Measurements from ENCODE around the gene CHST8. TPM values are rescaled to one million over a fixed set of nuclear protein-coding genes. Genes with fewer than 3 reads are reported as not detected.

The CHST8 gene
- total RNA-seq, 2 experiments from 2014 or later = not detected

DNA sequence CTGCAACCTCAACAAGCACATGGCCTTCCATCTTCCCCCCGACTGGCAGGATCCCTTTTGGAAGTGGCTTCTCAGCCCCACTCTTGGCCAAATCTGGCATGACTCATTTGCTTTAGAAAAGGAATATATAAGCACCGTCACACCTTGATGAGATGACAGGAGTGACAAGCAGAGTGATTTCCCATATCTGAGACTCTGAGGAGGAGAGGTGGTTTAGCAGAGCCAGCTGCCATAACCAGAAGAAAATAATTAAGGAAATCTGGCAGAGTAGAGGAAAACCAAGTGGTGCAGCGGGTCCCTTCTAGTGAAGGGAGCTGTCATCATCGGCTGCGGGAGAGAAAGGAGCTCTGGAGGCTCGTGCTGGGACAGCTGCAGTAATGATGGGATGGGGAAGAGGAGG is 147.5 kb downstream of the CHST8 start:
- Histone ChIP-seq H3K27ac (ENCODE audit: low read depth in 1 of 2, low read length in 2 of 2) (no peak overlapping the region), H3K4me3 (ENCODE audit: low read length) (no peak overlapping the region), H3K36me3 (ENCODE audit: insufficient read depth, low read length) (no peaks in the 10 kb centered on the region), H3K4me1 (ENCODE audit: insufficient read depth, low read length) (peaks cover 3% of the 10 kb centered on the region), H3K9me3 (ENCODE audit: control insufficient read depth in 1 of 2, insufficient read depth in 1 of 2, low read length in 2 of 2) (peaks cover 0 to 9% of the 10 kb centered on the region in 2 experiments), H3K27me3 (ENCODE audit: control insufficient read depth in 1 of 2, insufficient read depth in 2 of 2, low read length in 2 of 2) (peaks cover 0 to 6% of the 10 kb centered on the region in 2 experiments)
- no peaks in the 10 kb centered on the region for H3K9me3 Mint-ChIP-seq
- DNase-seq (no peak), ATAC-seq (ENCODE audit: poor library complexity) (no peak)
- H3K4me1 Mint-ChIP-seq (ENCODE audit: low read depth) = no peaks in the 10 kb centered on the region
- TF ChIP-seq, protein P1, sequence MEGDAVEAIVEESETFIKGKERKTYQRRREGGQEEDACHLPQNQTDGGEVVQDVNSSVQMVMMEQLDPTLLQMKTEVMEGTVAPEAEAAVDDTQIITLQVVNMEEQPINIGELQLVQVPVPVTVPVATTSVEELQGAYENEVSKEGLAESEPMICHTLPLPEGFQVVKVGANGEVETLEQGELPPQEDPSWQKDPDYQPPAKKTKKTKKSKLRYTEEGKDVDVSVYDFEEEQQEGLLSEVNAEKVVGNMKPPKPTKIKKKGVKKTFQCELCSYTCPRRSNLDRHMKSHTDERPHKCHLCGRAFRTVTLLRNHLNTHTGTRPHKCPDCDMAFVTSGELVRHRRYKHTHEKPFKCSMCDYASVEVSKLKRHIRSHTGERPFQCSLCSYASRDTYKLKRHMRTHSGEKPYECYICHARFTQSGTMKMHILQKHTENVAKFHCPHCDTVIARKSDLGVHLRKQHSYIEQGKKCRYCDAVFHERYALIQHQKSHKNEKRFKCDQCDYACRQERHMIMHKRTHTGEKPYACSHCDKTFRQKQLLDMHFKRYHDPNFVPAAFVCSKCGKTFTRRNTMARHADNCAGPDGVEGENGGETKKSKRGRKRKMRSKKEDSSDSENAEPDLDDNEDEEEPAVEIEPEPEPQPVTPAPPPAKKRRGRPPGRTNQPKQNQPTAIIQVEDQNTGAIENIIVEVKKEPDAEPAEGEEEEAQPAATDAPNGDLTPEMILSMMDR (IDR thresholded peaks at IDR 0.05) = no peak
- ChIA-PET CTCF (interaction anchor here (2.9 kb wide), 1 partner anchor 9 kb away, joined by 16 read pairs; no protein-coding TSS in a partner anchor), POLR2A (no interaction called here)
- peaks cover 41% of the 10 kb centered on the region for H3K27me3 Mint-ChIP-seq
- no peak overlapping the region for H3K27ac Mint-ChIP-seq
- no peaks in the 10 kb centered on the region for H3K36me3 Mint-ChIP-seq (ENCODE audit: low read depth)
- H3K4me3 Mint-ChIP-seq = no peak overlapping the region
- intact Hi-C loops (cut with DNase I, micrococcal nuclease) = no loop called here

DNA sequence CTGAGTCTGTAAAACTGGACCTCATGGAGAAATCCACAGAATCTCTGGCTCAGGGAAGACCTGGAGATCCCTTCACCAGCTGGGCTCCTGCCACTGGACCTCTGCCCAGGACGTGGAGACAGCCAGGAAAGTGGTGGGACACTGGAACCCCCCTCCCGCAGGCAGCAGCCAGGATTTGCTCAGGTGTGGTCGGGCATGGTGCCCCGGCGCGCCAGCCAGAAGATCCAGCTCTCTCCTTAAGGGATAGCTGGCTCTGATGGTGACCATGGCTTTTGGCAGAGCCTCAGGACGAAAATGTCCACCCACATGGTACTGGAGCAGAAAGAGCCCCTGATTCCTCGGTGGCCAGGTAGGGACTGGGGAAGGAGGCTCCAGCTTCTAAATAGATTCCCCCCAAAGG is 148.4 kb downstream of the CHST8 start:
- peaks cover 0 to 9% of the 10 kb centered on the region in 2 experiments for H3K9me3 ChIP-seq (ENCODE audit: control insufficient read depth in 1 of 2, insufficient read depth in 1 of 2, low read length in 2 of 2)
- ChIA-PET POLR2A (no interaction called here), CTCF (interaction anchor here (1.6 to 2.9 kb wide), 2 partner anchors 8 to 354 kb away, joined by 10 to 16 read pairs; no protein-coding TSS in a partner anchor)
- H3K27ac Mint-ChIP-seq = no peak overlapping the region
- H3K4me3 ChIP-seq (ENCODE audit: low read length) = no peak overlapping the region
- H3K36me3 ChIP-seq (ENCODE audit: insufficient read depth, low read length) = no peaks in the 10 kb centered on the region
- H3K27me3 ChIP-seq (ENCODE audit: control insufficient read depth in 1 of 2, insufficient read depth in 2 of 2, low read length in 2 of 2) = peaks cover 0 to 6% of the 10 kb centered on the region in 2 experiments
- no peaks in the 10 kb centered on the region for H3K9me3 Mint-ChIP-seq
- no peaks in the 10 kb centered on the region for H3K36me3 Mint-ChIP-seq (ENCODE audit: low read depth)
- peaks cover 38% of the 10 kb centered on the region for H3K27me3 Mint-ChIP-seq
- intact Hi-C loops (cut with DNase I, micrococcal nuclease) = loop anchor here (2.0 to 10.0 kb wide), 3 partner anchors 528 to 665 kb away; no protein-coding TSS in a partner anchor
- TF ChIP-seq, protein P1 (IDR thresholded peaks at IDR 0.05) = no peak
- no peak overlapping the region for H3K4me3 Mint-ChIP-seq
- no peak for DNase-seq
- ATAC-seq (ENCODE audit: poor library complexity) = no peak
- H3K4me1 ChIP-seq (ENCODE audit: insufficient read depth, low read length) = peaks cover 3% of the 10 kb centered on the region
- H3K27ac ChIP-seq (ENCODE audit: low read depth in 1 of 2, low read length in 2 of 2) = no peak overlapping the region
- no peaks in the 10 kb centered on the region for H3K4me1 Mint-ChIP-seq (ENCODE audit: low read depth)

DNA sequence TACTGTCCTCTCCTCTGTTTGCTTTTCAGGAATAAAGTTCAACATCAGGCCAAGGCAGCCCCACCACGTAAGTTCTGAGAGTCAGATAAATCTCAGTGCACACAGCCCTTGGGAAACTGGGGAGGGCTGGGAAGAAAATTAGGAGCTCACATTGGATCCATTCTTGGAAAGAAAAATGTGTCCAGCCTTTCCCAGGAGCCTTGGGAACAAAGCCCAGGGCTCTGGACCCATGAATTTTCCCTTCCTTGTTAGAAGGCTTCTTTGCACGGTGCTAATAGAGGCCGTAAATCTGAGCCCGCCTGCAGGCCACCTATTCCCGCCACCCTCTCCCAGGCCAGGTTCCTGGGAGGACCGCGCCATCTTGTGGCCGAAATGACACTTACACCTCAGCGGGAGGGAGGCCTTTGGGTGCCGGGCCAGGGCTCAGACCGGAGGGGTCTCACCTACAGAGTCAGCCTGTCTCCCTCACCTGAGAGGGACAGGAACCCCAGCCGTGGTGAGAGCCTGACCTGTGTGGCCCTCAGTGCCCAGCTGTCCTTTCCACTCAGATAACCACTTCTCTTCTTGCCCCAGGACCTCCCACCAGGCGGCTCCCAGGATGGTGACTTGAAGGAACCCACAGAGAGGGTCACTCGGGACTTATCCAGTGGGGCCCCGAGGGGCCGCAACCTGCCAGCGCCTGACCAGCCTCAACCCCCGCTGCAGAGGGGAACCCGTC is 149.8 kb downstream of the CHST8 start:
- POLR2A ChIA-PET = no interaction called here
- H3K9me3 Mint-ChIP-seq = no peaks in the 10 kb centered on the region
- H3K4me1 Mint-ChIP-seq (ENCODE audit: low read depth) = peaks cover 5% of the 10 kb centered on the region
- DNase-seq = peak; percentile 39 to 77 (median 56)
- peaks cover 3% of the 10 kb centered on the region for H3K4me1 ChIP-seq (ENCODE audit: insufficient read depth, low read length)
- intact Hi-C loops (cut with DNase I, micrococcal nuclease) = loop anchor here (1.0 to 10.0 kb wide), 5 partner anchors 341 to 663 kb away; no protein-coding TSS in a partner anchor
- no peak overlapping the region for H3K27ac ChIP-seq (ENCODE audit: low read depth in 1 of 2, low read length in 2 of 2)
- no peaks in the 10 kb centered on the region for H3K36me3 ChIP-seq (ENCODE audit: insufficient read depth, low read length)
- no peaks in the 10 kb centered on the region for H3K36me3 Mint-ChIP-seq (ENCODE audit: low read depth)
- H3K27me3 Mint-ChIP-seq = peaks cover 41% of the 10 kb centered on the region
- no peak overlapping the region for H3K4me3 ChIP-seq (ENCODE audit: low read length)
- TF ChIP-seq, protein P1 (IDR thresholded peaks at IDR 0.05) = peak; percentile 67
- H3K27me3 ChIP-seq (ENCODE audit: control insufficient read depth in 1 of 2, insufficient read depth in 2 of 2, low read length in 2 of 2) = peaks cover 0 to 6% of the 10 kb centered on the region in 2 experiments
- ATAC-seq (ENCODE audit: poor library complexity) = peak; percentile 72
- CTCF ChIA-PET = interaction anchor here (1.2 to 1.6 kb wide), 2 partner anchors 341 to 355 kb away, joined by 4 to 10 read pairs; no protein-coding TSS in a partner anchor
- peaks cover 0 to 5% of the 10 kb centered on the region in 2 experiments for H3K9me3 ChIP-seq (ENCODE audit: control insufficient read depth in 1 of 2, insufficient read depth in 1 of 2, low read length in 2 of 2)
- no peak overlapping the region for H3K27ac Mint-ChIP-seq
- no peak overlapping the region for H3K4me3 Mint-ChIP-seq

All from CD4-positive, alpha-beta T cell (primary cell).